IMR-90 (cell line): ENCODE results near the gene TBXAS1.

Experiments
- POLR2A ChIP-seq: IDR thresholded peaks from 2 replicates; pipeline ENCODE4 v1.6.1; 2012; ENCODE audit warnings: mild to moderate bottlenecking, low read depth, low read length
- TF ChIP-seq, protein P1 (sequence below): fragments of 150-350 bp; IDR thresholded peaks from 2 replicates; pipeline ENCODE4 v1.6.1; 2016; ENCODE audit warnings: low read depth, mild to moderate bottlenecking, low read length, moderate library complexity, borderline replicate concordance
- TF ChIP-seq, protein P2 (sequence below): conservative IDR thresholded peaks from 2 replicates; pipeline ENCODE4 v1.5.1; 2012; ENCODE audit warnings: mild to moderate bottlenecking, low read depth, low read length, improper control_type of control experiment

DNA sequence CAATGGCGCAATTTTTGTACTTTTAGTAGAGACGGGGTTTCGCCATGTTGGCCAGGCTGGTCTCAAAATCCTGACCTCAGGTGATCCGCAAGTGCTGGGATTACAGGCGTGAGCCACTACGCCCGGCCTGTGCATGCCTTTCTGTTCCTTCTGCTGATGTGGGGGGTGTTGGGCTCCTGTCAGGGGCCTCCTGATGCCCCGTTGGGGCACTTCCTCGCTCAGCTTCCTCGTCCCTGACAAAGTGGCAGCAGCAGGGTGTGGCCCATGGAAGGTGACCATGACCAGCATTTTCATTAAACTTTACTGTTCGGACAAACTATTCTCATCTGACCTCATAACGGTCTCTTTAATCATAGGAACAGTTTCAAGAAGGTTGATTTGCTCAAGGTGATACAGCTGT, 69.4 kb downstream of the TBXAS1 start:
- TF ChIP-seq, protein P1, sequence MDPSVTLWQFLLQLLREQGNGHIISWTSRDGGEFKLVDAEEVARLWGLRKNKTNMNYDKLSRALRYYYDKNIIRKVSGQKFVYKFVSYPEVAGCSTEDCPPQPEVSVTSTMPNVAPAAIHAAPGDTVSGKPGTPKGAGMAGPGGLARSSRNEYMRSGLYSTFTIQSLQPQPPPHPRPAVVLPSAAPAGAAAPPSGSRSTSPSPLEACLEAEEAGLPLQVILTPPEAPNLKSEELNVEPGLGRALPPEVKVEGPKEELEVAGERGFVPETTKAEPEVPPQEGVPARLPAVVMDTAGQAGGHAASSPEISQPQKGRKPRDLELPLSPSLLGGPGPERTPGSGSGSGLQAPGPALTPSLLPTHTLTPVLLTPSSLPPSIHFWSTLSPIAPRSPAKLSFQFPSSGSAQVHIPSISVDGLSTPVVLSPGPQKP, result no peak
- TF ChIP-seq, protein P2, sequence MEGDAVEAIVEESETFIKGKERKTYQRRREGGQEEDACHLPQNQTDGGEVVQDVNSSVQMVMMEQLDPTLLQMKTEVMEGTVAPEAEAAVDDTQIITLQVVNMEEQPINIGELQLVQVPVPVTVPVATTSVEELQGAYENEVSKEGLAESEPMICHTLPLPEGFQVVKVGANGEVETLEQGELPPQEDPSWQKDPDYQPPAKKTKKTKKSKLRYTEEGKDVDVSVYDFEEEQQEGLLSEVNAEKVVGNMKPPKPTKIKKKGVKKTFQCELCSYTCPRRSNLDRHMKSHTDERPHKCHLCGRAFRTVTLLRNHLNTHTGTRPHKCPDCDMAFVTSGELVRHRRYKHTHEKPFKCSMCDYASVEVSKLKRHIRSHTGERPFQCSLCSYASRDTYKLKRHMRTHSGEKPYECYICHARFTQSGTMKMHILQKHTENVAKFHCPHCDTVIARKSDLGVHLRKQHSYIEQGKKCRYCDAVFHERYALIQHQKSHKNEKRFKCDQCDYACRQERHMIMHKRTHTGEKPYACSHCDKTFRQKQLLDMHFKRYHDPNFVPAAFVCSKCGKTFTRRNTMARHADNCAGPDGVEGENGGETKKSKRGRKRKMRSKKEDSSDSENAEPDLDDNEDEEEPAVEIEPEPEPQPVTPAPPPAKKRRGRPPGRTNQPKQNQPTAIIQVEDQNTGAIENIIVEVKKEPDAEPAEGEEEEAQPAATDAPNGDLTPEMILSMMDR, result no peak
- TF ChIP-seq POLR2A, result no peak
